K562 (cell line): Measurements from ENCODE around the gene LARP4B. TPM values are rescaled to one million over a fixed set of nuclear protein-coding genes. Genes with fewer than 3 reads are reported as not detected.

Source experiments
- ATAC-seq: fragments of 200-7000 bp; cut with Tn5 transposase; 3 replicates; pipeline ENCODE4 v1.9.1; 2020; ENCODE audit warnings: moderate library complexity
- BruUV-seq: library from RNA; stranded (reverse); fragments of 400-500 nt; replicated peaks from 2 replicates; lab custom pipeline; 2021; lab: Mats Ljungman, UMichigan
- CTCF ChIA-PET: fragments of 300-600 bp; formaldehyde crosslinking; extraction: SDS; loops from one replicate; lab custom pipeline; 2021; ENCODE audit warnings: low intra/inter-chr PET ratio; lab: Yijun Ruan, JAX
- POLR2A ChIA-PET: fragments of 300-600, 350-650 bp; sonication (Branson Sonifier 250); formaldehyde crosslinking; extraction: SDS; loops from one replicate; lab custom pipeline; 2021; ENCODE audit warnings: antibody characterized with exemption, inconsistent platforms; lab: Yijun Ruan, JAX
- DNase-seq, 4 experiments: peaks; one replicate each; pipeline versions ENCODE4 v3.0.0 to v3.0.0-alpha.2; 2011 to 2018; ENCODE audit warnings: low spot score in 3 of 4, mixed read lengths in 3 of 4; ENCODE audit errors: extremely low read depth in 1 of 4
- FAIRE-seq: peaks from 2 replicates; lab custom pipeline; 2011; peaks lifted over from hg19 to GRCh38; lab: Jason Lieb, UNC
- H2AFZ ChIP-seq: 2 replicates; pipeline ENCODE4 v1.6.0; 2011; ENCODE audit warnings: low read depth, low read length, control low read depth, inconsistent platforms
- H3K27ac ChIP-seq: fragments of 200-600 bp; 3 replicates; pipeline ENCODE4 v1.8.0; 2011; ENCODE audit warnings: low read depth, mild to moderate bottlenecking, control low read depth, inconsistent platforms, low read length, moderate library complexity, mixed read lengths; ENCODE audit errors: extremely low read depth
- H3K27me3 ChIP-seq, 2 experiments: fragments of 300-600 bp in 1 of 2; 2 replicates in 1 of 2; 3 replicates in 1 of 2; pipeline versions ENCODE4 v1.6.0 to v1.8.0; 2011; ENCODE audit warnings: inconsistent platforms in 2 of 2, low read length in 2 of 2, mild to moderate bottlenecking in 1 of 2, mixed read lengths in 1 of 2, moderate library complexity in 1 of 2; ENCODE audit not compliant: control insufficient read depth in 2 of 2, insufficient read depth in 2 of 2
- H3K36me3 ChIP-seq: fragments of 300-600 bp; 3 replicates; pipeline ENCODE4 v1.8.0; 2011; ENCODE audit warnings: mild to moderate bottlenecking, low read length, inconsistent platforms; ENCODE audit not compliant: control insufficient read depth, insufficient read depth
- H3K4me1 ChIP-seq, 2 experiments: fragments of 200-600 bp in 1 of 2; replicated peaks in 1 of 2; 2 replicates in 1 of 2; 3 replicates in 1 of 2; pipeline versions ENCODE4 v1.5.1 to v1.8.0; 2011; ENCODE audit warnings: inconsistent platforms in 2 of 2, low read length in 2 of 2, mild to moderate bottlenecking in 1 of 2, mixed read lengths in 1 of 2, moderate library complexity in 1 of 2; ENCODE audit not compliant: control insufficient read depth in 2 of 2, insufficient read depth in 2 of 2
- H3K4me2 ChIP-seq: 2 replicates; pipeline ENCODE4 v1.6.1; 2011; ENCODE audit warnings: low read length, control low read depth, inconsistent platforms, mixed read lengths; ENCODE audit not compliant: insufficient read depth
- H3K4me3 ChIP-seq: fragments of 200-600 bp; sonication (generic), shearing (Covaris generic); 2 replicates; pipeline ENCODE4 v1.5.1; 2016; ENCODE audit warnings: control low read depth, inconsistent platforms
- H3K79me2 ChIP-seq: fragments of 200-600 bp; 3 replicates; pipeline ENCODE4 v1.8.0; 2011; ENCODE audit warnings: low read length, inconsistent platforms; ENCODE audit not compliant: control insufficient read depth, insufficient read depth
- H3K9ac ChIP-seq, 2 experiments: 2 replicates each; pipeline versions ENCODE4 v1.6.0 to v1.6.1; 2011; ENCODE audit warnings: low read depth in 2 of 2, low read length in 2 of 2, control low read depth in 1 of 2, inconsistent platforms in 1 of 2, mild to moderate bottlenecking in 1 of 2, mixed read lengths in 1 of 2; ENCODE audit not compliant: insufficient read depth in 1 of 2
- H3K9me1 ChIP-seq: one replicate; pipeline ENCODE4 v1.6.0; 2011; ENCODE audit warnings: inconsistent platforms, mild to moderate bottlenecking, low read length, moderate library complexity; ENCODE audit not compliant: control insufficient read depth, insufficient read depth
- H3K9me3 ChIP-seq: replicated peaks from 2 replicates; pipeline ENCODE4 v1.5.1; 2011; ENCODE audit warnings: low read depth, low read length, inconsistent platforms; ENCODE audit not compliant: control insufficient read depth, insufficient read depth
- H4K20me1 ChIP-seq: replicated peaks from 2 replicates; pipeline ENCODE4 v1.6.1; 2011; ENCODE audit warnings: low read length, inconsistent platforms, mixed read lengths; ENCODE audit not compliant: control insufficient read depth, insufficient read depth
- BRCA1 ChIP-seq, 2 experiments: fragments of 450-650 bp in 1 of 2; sonication (generic) in 1 of 2; formaldehyde crosslinking in 1 of 2; IDR thresholded peaks; 2 replicates each; pipeline versions ENCODE4 v1.5.0 to v1.6.1; 2017 to 2020; ENCODE audit warnings: mild to moderate bottlenecking in 1 of 2, missing genetic modification reagents in 1 of 2
- DPF2 ChIP-seq: fragments of 450-650 bp; IDR thresholded peaks from 2 replicates; pipeline ENCODE4 v1.6.1; 2016
- GATAD2A ChIP-seq: fragments of 450-650 bp; IDR thresholded peaks from 2 replicates; pipeline ENCODE4 v1.6.1; 2017
- POLR2AphosphoS2 ChIP-seq: IDR thresholded peaks from 2 replicates; pipeline ENCODE4 v1.6.1; 2012; ENCODE audit warnings: low read length, improper control_type of control experiment
- RB1 ChIP-seq: fragments of 450-650 bp; IDR thresholded peaks from 2 replicates; pipeline ENCODE4 v1.6.1; 2017; ENCODE audit warnings: low read depth, mild to moderate bottlenecking
- SP2 ChIP-seq: IDR thresholded peaks from 2 replicates; pipeline ENCODE4 v1.6.1; 2011; ENCODE audit warnings: mild to moderate bottlenecking, low read depth, low read length, moderate library complexity; ENCODE audit not compliant: poor library complexity, severe bottlenecking; ENCODE audit errors: extremely low read depth
- STAG1 ChIP-seq: sonication (generic); formaldehyde crosslinking; IDR thresholded peaks from 2 replicates; pipeline ENCODE4 v1.5.0; 2020; ENCODE audit warnings: missing genetic modification reagents, borderline replicate concordance
- TCF3 ChIP-seq: sonication (generic); formaldehyde crosslinking; IDR thresholded peaks from 2 replicates; pipeline ENCODE4 v1.4.0; 2020; ENCODE audit warnings: mild to moderate bottlenecking, missing genetic modification reagents
- THRB ChIP-seq: fragments of 450-650 bp; formaldehyde crosslinking; conservative IDR thresholded peaks from 2 replicates; pipeline ENCODE4 v1.4.0; 2022; ENCODE audit warnings: mild to moderate bottlenecking, missing genetic modification characterization
- UBTF ChIP-seq, 2 experiments: IDR thresholded peaks; 2 replicates each; pipeline ENCODE4 v1.6.1; 2012; ENCODE audit warnings: improper control_type of control experiment in 2 of 2, low read depth in 2 of 2, low read length in 2 of 2, borderline replicate concordance in 1 of 2
- ZNF311 ChIP-seq: fragments of 250-450 bp; sonication (Bioruptor Pico); IDR thresholded peaks from 2 replicates; pipeline ENCODE4 v1.4.0; 2020; ENCODE audit warnings: mild to moderate bottlenecking, moderate library complexity
- WGBS: fragments of 100-300 bp; shearing (Covaris generic); methylation state at CpG from one replicate; pipeline ENCODE4 v1.1.6; 2016; ENCODE audit warnings: low coverage, mixed read lengths; ENCODE audit not compliant: insufficient coverage; ENCODE audit errors: missing lambda C conversion rate; 5-methylcytosine and 5-hydroxymethylcytosine counted together
- in situ Hi-C: fragments of 300-500 bp; cut with MboI; formaldehyde crosslinking; loops from 4 replicates; pipeline ENCODE4 v1.15.0; 2018; ENCODE audit warnings: inconsistent platforms, mixed read lengths
- intact Hi-C: fragments of 100-400 bp; cut with micrococcal nuclease; formaldehyde crosslinking; loops from 2 replicates; pipeline ENCODE4 v1.14.2; 2022
- polyA plus RNA-seq, 8 experiments: library from polyadenylated mRNA; depleted of rRNA in 4 of 8; stranded (reverse) in 5 of 8; unstranded in 3 of 8; fragments of >200 nt; fragmentation: Nextera tagmentation in 2 of 8; fragmentation: Illumina TruSeq in 1 of 8; extraction: Ambion mirVana in 2 of 8; extraction: Trizol in 1 of 8; gene quantifications; 2 replicates each; pipeline versions ENCODE4 v1.2.1 to v1.2.3, GENCODE V29; 2011 to 2014; ENCODE audit warnings: inconsistent platforms in 1 of 8, missing spikeins in 1 of 8
- total RNA-seq, 7 experiments: library from RNA; depleted of rRNA in 6 of 7; stranded (reverse); fragments of >200 nt in 6 of 7; fragmentation: Illumina TruSeq in 2 of 7; extraction: Trizol in 2 of 7; gene quantifications; 2 replicates each; pipeline versions ENCODE4 v1.2.1 to v1.2.3, GENCODE V29; 2011 to 2021; ENCODE audit warnings: low replicate concordance in 1 of 7

The LARP4B gene
- total and polyA plus RNA-seq, 9 of the 15 experiments (the other 6 are each of a cell fraction or from before 2014, with no cell fraction given), result 11.8 to 130 (median 42.6) TPM

GRCh38 chr10:807958-808353, 123.5 kb downstream of the LARP4B start:
- in situ Hi-C loops, result no loop called here
- no peak for FAIRE-seq
- Histone ChIP-seq H3K9ac (no peak overlapping the region), H3K9me3 (no peaks in the 10 kb centered on the region), H3K27ac (no peak overlapping the region), H3K79me2 (no peaks in the 10 kb centered on the region), H3K4me3 (no peak overlapping the region), H3K9me1 (no peaks in the 10 kb centered on the region), H3K27me3 (no peaks in the 10 kb centered on the region), H3K4me1 (peaks cover 0 to 28% of the 10 kb centered on the region in 2 experiments; a peak in 2 of 5 replicates), H4K20me1 (peaks cover 11% of the 10 kb centered on the region), H3K4me2 (no peak overlapping the region), H3K36me3 (peaks cover 65% of the 10 kb centered on the region), H2AFZ (no peak overlapping the region)
- BruUV-seq, result no TSS peak
- intact Hi-C loops, result no loop called here
- ChIA-PET CTCF (no interaction called here), POLR2A (no interaction called here)
- DNase-seq, result no peak
- TF ChIP-seq DPF2, result no peak
- TF ChIP-seq ZNF311 (CRISPR knock-in tag), result no peak
- TF ChIP-seq GATAD2A, result no peak
- TF ChIP-seq TCF3 (CRISPR knock-in tag), result no peak
- TF ChIP-seq POLR2AphosphoS2, result no peak
- no peak for TF ChIP-seq THRB
- TF ChIP-seq STAG1 (CRISPR knock-in tag), result no peak
- TF ChIP-seq RB1, result no peak
- no peak for TF ChIP-seq SP2
- no peak for TF ChIP-seq BRCA1 (IDR thresholded peaks at IDR 0.05)
- no peak for TF ChIP-seq BRCA1 (CRISPR knock-in tag; IDR thresholded peaks at IDR 0.05)
- no peak for TF ChIP-seq UBTF (IDR thresholded peaks at IDR 0.05; ENCODE audit: borderline replicate concordance in 1 of 2, low read depth in 2 of 2, low read length in 2 of 2)
- no peak for ATAC-seq
- WGBS, result 93% methylated on average over 9 of the region's 9 CpGs
